Keratinocyte (primary cell): ENCODE results near the gene RPS26. TPM values are rescaled to one million over a fixed set of nuclear protein-coding genes. Genes with fewer than 3 reads are reported as not detected.

Experiments used
- DNase-seq: peaks from one replicate; pipeline ENCODE4 v3.0.0-alpha.2; 2011; ENCODE audit warnings: low read depth, missing footprints, low spot score
- FAIRE-seq: peaks from 2 replicates; lab custom pipeline; 2011; peaks lifted over from hg19 to GRCh38; lab: Jason Lieb, UNC
- H2AFZ ChIP-seq: 2 replicates; pipeline ENCODE4 v1.6.0; 2012; ENCODE audit warnings: low read length, control low read depth, inconsistent platforms; ENCODE audit not compliant: control insufficient read depth
- H3K27ac ChIP-seq: 2 replicates; pipeline ENCODE4 v1.5.1; 2011; ENCODE audit warnings: low read length; ENCODE audit not compliant: control insufficient read depth, insufficient read depth
- H3K27me3 ChIP-seq: 3 replicates; pipeline ENCODE4 v1.6.0; 2011; ENCODE audit warnings: low read length; ENCODE audit not compliant: control insufficient read depth, insufficient read depth; ENCODE audit errors: extremely low read depth
- H3K36me3 ChIP-seq, 2 experiments: 2 replicates in 1 of 2; 3 replicates in 1 of 2; pipeline ENCODE4 v1.5.1; 2011; ENCODE audit warnings: low read length in 2 of 2, mild to moderate bottlenecking in 1 of 2; ENCODE audit not compliant: control insufficient read depth in 2 of 2, insufficient read depth in 2 of 2; ENCODE audit errors: extremely low read depth in 1 of 2
- H3K4me1 ChIP-seq: 3 replicates; pipeline ENCODE4 v1.5.1; 2011; ENCODE audit warnings: low read length; ENCODE audit not compliant: control insufficient read depth, insufficient read depth; ENCODE audit errors: extremely low read depth
- H3K4me2 ChIP-seq: 3 replicates; pipeline ENCODE4 v1.6.0; 2011; ENCODE audit warnings: low read depth, low read length; ENCODE audit not compliant: control insufficient read depth, insufficient read depth; ENCODE audit errors: extremely low read depth
- H3K4me3 ChIP-seq, 3 experiments: fragments of 200-600 bp in 1 of 3; sonication (generic) in 1 of 3; 2 replicates in 2 of 3; 3 replicates in 1 of 3; pipeline ENCODE4 v1.5.1; 2011 to 2016; ENCODE audit warnings: low read length in 3 of 3, mild to moderate bottlenecking in 3 of 3, control low read depth in 2 of 3, inconsistent platforms in 1 of 3, low read depth in 1 of 3, mixed read lengths in 1 of 3, mixed run types in 1 of 3, moderate library complexity in 1 of 3; ENCODE audit not compliant: control insufficient read depth in 2 of 3, insufficient read depth in 2 of 3; ENCODE audit errors: extremely low read depth in 1 of 3
- H3K79me2 ChIP-seq: 2 replicates; pipeline ENCODE4 v1.6.0; 2012; ENCODE audit warnings: low read length; ENCODE audit not compliant: control insufficient read depth, insufficient read depth
- H3K9ac ChIP-seq: 3 replicates; pipeline ENCODE4 v1.6.0; 2011; ENCODE audit warnings: low read length; ENCODE audit not compliant: control insufficient read depth, insufficient read depth; ENCODE audit errors: extremely low read depth
- H3K9me1 ChIP-seq: 3 replicates; pipeline ENCODE4 v1.6.0; 2011; ENCODE audit warnings: low read length; ENCODE audit not compliant: control insufficient read depth, insufficient read depth; ENCODE audit errors: extremely low read depth
- H3K9me3 ChIP-seq: 2 replicates; pipeline ENCODE4 v1.5.1; 2012; ENCODE audit warnings: low read depth, low read length; ENCODE audit not compliant: control insufficient read depth
- H4K20me1 ChIP-seq: 3 replicates; pipeline ENCODE4 v1.6.0; 2011; ENCODE audit warnings: low read length; ENCODE audit not compliant: control insufficient read depth, insufficient read depth; ENCODE audit errors: extremely low read depth
- EZH2 ChIP-seq: IDR thresholded peaks from one replicate; pipeline ENCODE4 v1.6.1; 2012; ENCODE audit warnings: inconsistent platforms, mild to moderate bottlenecking, low read length, moderate library complexity
- dilution Hi-C: fragments of 300-500 bp; cut with MboI; formaldehyde crosslinking; loops from one replicate; pipeline ENCODE4 v1.7.0; 2020; ENCODE audit warnings: low sequenced_read_pairs; ENCODE audit not compliant: extremely low pct_ligation_motif_present
- polyA plus RNA-seq, 5 experiments: library from polyadenylated mRNA; depleted of rRNA in 3 of 5; stranded (reverse) in 3 of 5; stranded (forward) in 1 of 5; unstranded in 1 of 5; fragments of >200 nt; gene quantifications; 1 replicate in 1 of 5; 2 replicates in 3 of 5; 3 replicates in 1 of 5; pipeline versions ENCODE4 v1.2.1 to v1.2.3, GENCODE V29; 2011 to 2012; ENCODE audit warnings: missing spikeins in 2 of 5, low read depth in 1 of 5, low replicate concordance in 1 of 5
- TF ChIP-seq, protein P1 (sequence below), 3 experiments: IDR thresholded peaks in 1 of 3; conservative IDR thresholded peaks in 1 of 3; optimal IDR thresholded peaks in 1 of 3; 2 replicates in 2 of 3; 3 replicates in 1 of 3; pipeline versions ENCODE3 to v1.5.1; 2011; ENCODE audit warnings: low read length in 3 of 3, mild to moderate bottlenecking in 3 of 3, moderate library complexity in 2 of 3, control low read depth in 1 of 3, inconsistent platforms in 1 of 3; ENCODE audit not compliant: insufficient read depth in 2 of 3; ENCODE audit errors: extremely low read depth in 1 of 3

Gene RPS26
- polyA plus RNA-seq, 1 donor (not counting 4 experiments of a cell fraction or from before 2014, with no cell fraction given): 663 TPM

DNA sequence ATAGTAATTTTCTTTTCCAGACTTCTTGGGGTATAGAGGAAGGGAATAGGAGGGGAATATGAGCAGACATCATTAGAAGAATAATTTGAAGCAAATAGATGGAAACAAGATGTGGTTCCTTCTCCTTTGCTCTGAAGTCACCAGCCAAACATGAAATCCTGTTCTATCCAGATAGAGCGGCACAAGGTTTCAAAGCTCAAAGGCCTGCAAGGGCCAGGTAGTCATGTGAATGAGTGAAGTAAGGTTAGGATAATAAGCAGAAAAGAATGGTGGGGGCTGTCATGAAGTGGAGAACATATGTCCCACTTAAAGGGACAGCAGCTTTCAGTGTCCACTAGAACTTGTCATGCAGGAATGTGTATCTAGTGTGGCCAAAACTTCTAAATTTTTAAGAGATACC is 23.4 kb upstream of the RPS26 start:
- H3K36me3 ChIP-seq: no peaks in the 10 kb centered on the region
- TF ChIP-seq, protein P1, sequence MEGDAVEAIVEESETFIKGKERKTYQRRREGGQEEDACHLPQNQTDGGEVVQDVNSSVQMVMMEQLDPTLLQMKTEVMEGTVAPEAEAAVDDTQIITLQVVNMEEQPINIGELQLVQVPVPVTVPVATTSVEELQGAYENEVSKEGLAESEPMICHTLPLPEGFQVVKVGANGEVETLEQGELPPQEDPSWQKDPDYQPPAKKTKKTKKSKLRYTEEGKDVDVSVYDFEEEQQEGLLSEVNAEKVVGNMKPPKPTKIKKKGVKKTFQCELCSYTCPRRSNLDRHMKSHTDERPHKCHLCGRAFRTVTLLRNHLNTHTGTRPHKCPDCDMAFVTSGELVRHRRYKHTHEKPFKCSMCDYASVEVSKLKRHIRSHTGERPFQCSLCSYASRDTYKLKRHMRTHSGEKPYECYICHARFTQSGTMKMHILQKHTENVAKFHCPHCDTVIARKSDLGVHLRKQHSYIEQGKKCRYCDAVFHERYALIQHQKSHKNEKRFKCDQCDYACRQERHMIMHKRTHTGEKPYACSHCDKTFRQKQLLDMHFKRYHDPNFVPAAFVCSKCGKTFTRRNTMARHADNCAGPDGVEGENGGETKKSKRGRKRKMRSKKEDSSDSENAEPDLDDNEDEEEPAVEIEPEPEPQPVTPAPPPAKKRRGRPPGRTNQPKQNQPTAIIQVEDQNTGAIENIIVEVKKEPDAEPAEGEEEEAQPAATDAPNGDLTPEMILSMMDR (optimal IDR thresholded peaks at IDR 0.05 in 1 of 3, IDR thresholded peaks at IDR 0.05 in 1 of 3, conservative IDR thresholded peaks at IDR 0.05 in 1 of 3; ENCODE audit: extremely low read depth in 1 of 3, insufficient read depth in 2 of 3, low read length in 3 of 3): no peak
- TF ChIP-seq EZH2: no peak
- H3K4me2 ChIP-seq: no peak overlapping the region
- H2AFZ ChIP-seq: no peak overlapping the region
- no peaks in the 10 kb centered on the region for H3K9me3 ChIP-seq
- H3K4me1 ChIP-seq: no peaks in the 10 kb centered on the region
- no peaks in the 10 kb centered on the region for H3K9me1 ChIP-seq
- H3K4me3 ChIP-seq: no peak overlapping the region
- no peak for FAIRE-seq
- H3K9ac ChIP-seq: no peak overlapping the region
- H3K79me2 ChIP-seq: no peaks in the 10 kb centered on the region
- no peak overlapping the region for H3K27ac ChIP-seq
- H3K27me3 ChIP-seq: no peaks in the 10 kb centered on the region
- H4K20me1 ChIP-seq: no peaks in the 10 kb centered on the region
- dilution Hi-C loops: no loop called here
- DNase-seq: no peak

DNA sequence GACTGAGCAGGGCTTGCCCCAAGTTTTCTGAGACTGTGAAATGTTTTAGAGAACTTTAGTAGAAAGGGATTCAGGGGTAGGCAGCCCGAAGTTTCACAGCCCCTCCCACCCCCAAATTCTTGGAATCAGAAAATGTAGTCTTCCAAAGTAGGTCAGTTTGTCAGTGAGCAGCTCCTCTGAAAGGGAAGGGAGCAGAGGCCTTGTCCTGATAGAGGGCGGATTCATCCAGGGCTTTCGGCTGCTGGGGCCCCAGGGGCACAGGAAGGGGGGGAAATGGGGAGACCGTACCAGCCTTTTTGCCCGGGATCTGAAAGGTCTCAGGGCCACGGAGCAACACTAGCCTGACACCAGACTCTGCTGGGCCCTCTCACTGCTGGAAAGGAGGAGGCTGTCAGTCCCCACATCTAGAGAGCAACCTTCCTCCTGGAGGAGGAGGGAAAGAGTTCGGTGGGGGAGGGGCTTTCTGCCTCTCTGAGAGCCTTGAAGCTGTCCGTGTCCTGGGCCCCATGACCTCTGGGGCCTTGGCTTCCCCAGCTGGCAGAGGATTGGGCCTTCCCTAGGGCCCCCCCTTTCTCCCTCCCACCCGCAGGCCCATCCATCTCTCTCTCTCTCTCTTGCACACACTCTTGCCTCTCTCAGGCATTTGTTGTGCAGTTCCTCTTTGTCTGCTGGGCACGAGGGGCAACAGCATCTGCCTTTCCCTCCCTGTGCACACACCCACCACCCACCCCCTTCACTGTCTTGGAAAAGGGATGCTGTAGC is 21.1 kb upstream of the RPS26 start, which contains the start of gene IKZF4:
TSS of gene IKZF4 (plus strand) at position 621 of the 762 bp plus-strand sequence. CDS start 451 bp downstream, outside the sequence.
- dilution Hi-C loops: no loop called here
- no peaks in the 10 kb centered on the region for H3K4me1 ChIP-seq
- H3K4me2 ChIP-seq: no peak within 1 kb of the TSS
- H3K27me3 ChIP-seq: no peaks in the 10 kb centered on the region
- H4K20me1 ChIP-seq: no peaks in the 10 kb centered on the region
- TF ChIP-seq EZH2: no peak
- TF ChIP-seq, protein P1 (optimal IDR thresholded peaks at IDR 0.05 in 1 of 3, IDR thresholded peaks at IDR 0.05 in 1 of 3, conservative IDR thresholded peaks at IDR 0.05 in 1 of 3; ENCODE audit: extremely low read depth in 1 of 3, insufficient read depth in 2 of 3, low read length in 3 of 3): no peak
- no peak within 1 kb of the TSS for H3K9ac ChIP-seq
- H3K9me1 ChIP-seq: no peaks in the 10 kb centered on the region
- H3K9me3 ChIP-seq: no peaks in the 10 kb centered on the region
- no peak for DNase-seq
- H3K27ac ChIP-seq: no peak within 1 kb of the TSS
- H3K4me3 ChIP-seq: no peak within 1 kb of the TSS
- no peak within 1 kb of the TSS for H2AFZ ChIP-seq
- no peaks in the 10 kb centered on the region for H3K79me2 ChIP-seq
- FAIRE-seq: no peak
- no peaks in the 10 kb centered on the region for H3K36me3 ChIP-seq
